Sigmoid colon (tissue), 7 donors: Measurements from ENCODE around the gene ASPHD2. TPM values are rescaled to one million over a fixed set of nuclear protein-coding genes. Genes with fewer than 3 reads are reported as not detected.
A peak's percentile ranks its signal among the peaks of the same experiment; 100 is the strongest.

Source experiments
- DNase-seq: peaks from one replicate; pipeline ENCODE4 v3.0.0-alpha.2; 2019
- H3K27ac ChIP-seq, 4 donors: fragments of 200-600 bp; sonication (generic); one replicate each; pipeline ENCODE4 v1.5.1; 2016 to 2019; ENCODE audit warnings: mild to moderate bottlenecking in 1 of 4
- H3K27me3 ChIP-seq, 3 donors: fragments of 200-600 bp; sonication (generic); one replicate each; pipeline ENCODE4 v1.5.1; 2019; ENCODE audit warnings: mild to moderate bottlenecking in 1 of 3
- H3K36me3 ChIP-seq, 4 donors: fragments of 200-600 bp; sonication (generic); one replicate each; pipeline ENCODE4 v1.5.1; 2016 to 2019
- H3K4me1 ChIP-seq, 4 donors: fragments of 200-600 bp; sonication (generic); one replicate each; pipeline ENCODE4 v1.5.1; 2017 to 2019
- H3K4me3 ChIP-seq, 4 donors: fragments of 200-600 bp; sonication (generic); one replicate each; pipeline ENCODE4 v1.5.1; 2017 to 2019; ENCODE audit warnings: mild to moderate bottlenecking in 2 of 4, moderate library complexity in 1 of 4
- H3K9me3 ChIP-seq, 4 donors: fragments of 200-600 bp in 3 of 4; sonication (generic) in 3 of 4; one replicate each; pipeline versions ENCODE4 v1.5.1 to v1.6.1; 2013 to 2019
- CTCF ChIP-seq, 4 experiments: fragments of 450-650 bp in 3 of 4; fragments of 200-600 bp in 1 of 4; IDR thresholded peaks; one replicate each; pipeline ENCODE4 v1.5.1; 2016 to 2019; ENCODE audit warnings: antibody characterized with exemption in 4 of 4, mild to moderate bottlenecking in 3 of 4, moderate library complexity in 2 of 4
- EP300 ChIP-seq, 4 donors: sonication (generic); formaldehyde crosslinking; IDR thresholded peaks; one replicate each; pipeline ENCODE4 v1.6.1; 2017; ENCODE audit warnings: antibody characterized with exemption in 4 of 4
- POLR2A ChIP-seq, 2 donors: fragments of 450-650 bp; IDR thresholded peaks; one replicate each; pipeline ENCODE4 v1.6.1; 2016; ENCODE audit warnings: antibody characterized with exemption in 2 of 2, mild to moderate bottlenecking in 2 of 2, moderate library complexity in 2 of 2
- POLR2AphosphoS5 ChIP-seq, 4 donors: sonication (generic); formaldehyde crosslinking; IDR thresholded peaks; one replicate each; pipeline ENCODE4 v1.6.1; 2017; ENCODE audit warnings: antibody characterized with exemption in 4 of 4
- WGBS, 2 donors: extraction: QIAGEN DNeasy Blood & Tissue Kit; methylation state at CpG; one replicate each; pipeline ENCODE4 v1.1.7; 2013; 5-methylcytosine and 5-hydroxymethylcytosine counted together
- intact Hi-C: fragments of 100-400 bp; cut with DNase I; formaldehyde crosslinking; loops from one replicate; pipeline ENCODE4 v1.15.1; 2023
- polyA plus RNA-seq, 3 donors: library from polyadenylated mRNA; stranded (reverse); fragments of 200-250 nt; gene quantifications; one replicate each; pipeline ENCODE4 v1.2.3, GENCODE V29; 2013
- total RNA-seq, 4 donors: library from RNA; depleted of rRNA; stranded (reverse); fragments of >200 nt; gene quantifications; one replicate each; pipeline ENCODE4 v1.1.0, GENCODE V29; 2016
- donor health status: healthy with polysubstance abuse.
- donor health status: Bipolar disorder and iron deficiency.
- donor health status: healthy.

The ASPHD2 gene
- total and polyA plus RNA-seq, 7 donors = 0.83 to 3.4 (median 1.4) TPM

DNA sequence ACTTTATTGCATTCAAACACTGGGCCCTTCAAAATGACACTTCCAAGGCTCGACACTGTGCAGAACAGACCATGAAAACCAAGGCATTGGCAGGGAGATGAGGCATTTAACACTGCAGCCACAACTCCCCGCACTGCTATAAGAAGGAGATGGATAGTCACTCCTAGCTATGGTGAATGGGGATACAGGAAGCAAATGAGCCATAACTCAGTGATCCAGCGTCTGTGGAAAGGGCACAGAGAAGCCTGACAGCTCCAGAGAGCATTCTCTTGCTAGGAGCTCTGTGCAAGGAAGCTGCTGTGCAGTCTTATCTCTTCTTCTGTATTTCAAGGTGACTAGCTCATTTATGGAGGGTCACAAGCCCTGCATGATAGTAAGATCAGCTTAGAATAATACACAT, 33.6 kb downstream of the ASPHD2 start:
- Histone ChIP-seq H3K4me1 (peaks cover 0 to 31% (median 15%) of the 10 kb centered on the region in 4 donors), H3K27ac (peak overlapping the region in 1 of 4 donors; percentile 24), H3K27me3 (no peaks in the 10 kb centered on the region), H3K4me3 (no peak overlapping the region), H3K36me3 (peaks cover 17 to 90% (median 39%) of the 10 kb centered on the region in 4 donors), H3K9me3 (no peaks in the 10 kb centered on the region)
- DNase-seq = no peak
- TF ChIP-seq POLR2AphosphoS5 (IDR thresholded peaks at IDR 0.05) = peak in 2 of 4 donors; percentile 43 to 49
- no peak for TF ChIP-seq EP300 (IDR thresholded peaks at IDR 0.05)
- TF ChIP-seq CTCF (IDR thresholded peaks at IDR 0.05) = no peak
- no peak for TF ChIP-seq POLR2A (IDR thresholded peaks at IDR 0.05)
- intact Hi-C loops = loop anchor here (5.0 kb wide), 1 partner anchor 45 kb away; no protein-coding TSS in a partner anchor
- 90 to 92% methylated on average over 3 of the region's 3 CpGs for WGBS, 2 donors

DNA sequence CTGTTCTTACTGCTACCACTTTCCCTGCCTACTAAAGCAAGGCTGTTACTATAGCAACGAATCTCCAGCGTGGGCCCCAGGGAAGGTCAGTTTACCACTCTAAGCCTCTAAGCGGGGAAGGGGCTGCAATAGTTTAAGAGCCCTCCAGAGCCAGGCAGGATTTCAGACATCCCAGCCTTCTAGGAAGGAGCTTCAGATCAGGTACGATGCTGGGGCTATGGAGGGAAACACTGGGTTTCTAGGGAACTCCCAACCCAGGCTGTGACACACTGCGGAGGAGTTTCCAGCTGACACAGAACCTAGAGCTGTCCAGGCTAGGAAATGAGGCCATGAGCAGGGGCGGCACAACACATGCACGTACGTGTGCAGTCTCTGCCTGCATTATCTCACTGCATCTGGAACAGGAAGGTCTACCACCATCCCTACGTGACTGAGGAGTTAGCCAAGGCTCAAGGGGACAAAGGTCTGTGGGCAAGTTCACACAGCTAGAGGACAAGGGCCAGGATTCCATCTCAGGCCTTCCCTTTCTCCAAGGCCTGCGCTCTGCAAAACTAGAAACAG, 34.1 kb downstream of the ASPHD2 start:
- DNase-seq = no peak
- Histone ChIP-seq H3K27me3 (no peaks in the 10 kb centered on the region), H3K4me1 (peaks cover 0 to 31% (median 15%) of the 10 kb centered on the region in 4 donors), H3K9me3 (no peaks in the 10 kb centered on the region), H3K36me3 (peaks cover 15 to 90% (median 39%) of the 10 kb centered on the region in 4 donors), H3K4me3 (no peak overlapping the region), H3K27ac (peak overlapping the region in 1 of 4 donors; percentile 24)
- intact Hi-C loops = loop anchor here (5.0 kb wide), 1 partner anchor 46 kb away; no protein-coding TSS in a partner anchor
- TF ChIP-seq POLR2AphosphoS5 (IDR thresholded peaks at IDR 0.05) (no peak), POLR2A (IDR thresholded peaks at IDR 0.05) (no peak), CTCF (IDR thresholded peaks at IDR 0.05) (no peak), EP300 (IDR thresholded peaks at IDR 0.05) (no peak)
- WGBS, 2 donors = 81 to 83% methylated on average over 10 of the region's 10 CpGs

GRCh38 chr22:26463688-26464087, 34.6 kb downstream of the ASPHD2 start:
- Histone ChIP-seq H3K9me3 (no peaks in the 10 kb centered on the region), H3K36me3 (peaks cover 18 to 90% (median 40%) of the 10 kb centered on the region in 4 donors), H3K4me3 (no peak overlapping the region), H3K27me3 (no peaks in the 10 kb centered on the region), H3K4me1 (peaks cover 0 to 31% (median 15%) of the 10 kb centered on the region in 4 donors), H3K27ac (no peak overlapping the region)
- intact Hi-C loops = loop anchor here (5.0 kb wide), 1 partner anchor 46 kb away; no protein-coding TSS in a partner anchor
- TF ChIP-seq CTCF (IDR thresholded peaks at IDR 0.05) (no peak), EP300 (IDR thresholded peaks at IDR 0.05) (no peak), POLR2A (IDR thresholded peaks at IDR 0.05) (no peak), POLR2AphosphoS5 (IDR thresholded peaks at IDR 0.05) (no peak)
- 87 to 88% methylated on average over 9 of the region's 9 CpGs for WGBS, 2 donors
- no peak for DNase-seq

- intact Hi-C loops = loop anchor here (5.0 kb wide), 1 partner anchor 47 kb away; no protein-coding TSS in a partner anchor
- WGBS, 2 donors = 88 to 93% methylated on average over 7 of the region's 7 CpGs
- peaks cover 0 to 31% (median 15%) of the 10 kb centered on the region in 4 donors for H3K4me1 ChIP-seq
- no peak for DNase-seq
- TF ChIP-seq POLR2AphosphoS5 (IDR thresholded peaks at IDR 0.05) = no peak
- no peak for TF ChIP-seq CTCF (IDR thresholded peaks at IDR 0.05)
- TF ChIP-seq POLR2A (IDR thresholded peaks at IDR 0.05) = no peak
- no peak for TF ChIP-seq EP300 (IDR thresholded peaks at IDR 0.05)
- H3K36me3 ChIP-seq = peaks cover 18 to 90% (median 42%) of the 10 kb centered on the region in 4 donors
- no peak overlapping the region for H3K27ac ChIP-seq
- no peak overlapping the region for H3K4me3 ChIP-seq
- H3K27me3 ChIP-seq = no peaks in the 10 kb centered on the region
- H3K9me3 ChIP-seq = no peaks in the 10 kb centered on the region
These were observed 35.3 kb downstream of the ASPHD2 start for GRCh38 chr22:26464312-26464711.
